HL-60/S4 (cell line): ENCODE data around the gene PRKAR1A.

ENCODE experiments used
- in situ Hi-C: fragments of 300-500 bp; cut with MboI; formaldehyde crosslinking; loops from 2 replicates; pipeline ENCODE4 v1.14.3; 2022; ENCODE audit warnings: low sequenced_read_pairs

The PRKAR1A gene

DNA sequence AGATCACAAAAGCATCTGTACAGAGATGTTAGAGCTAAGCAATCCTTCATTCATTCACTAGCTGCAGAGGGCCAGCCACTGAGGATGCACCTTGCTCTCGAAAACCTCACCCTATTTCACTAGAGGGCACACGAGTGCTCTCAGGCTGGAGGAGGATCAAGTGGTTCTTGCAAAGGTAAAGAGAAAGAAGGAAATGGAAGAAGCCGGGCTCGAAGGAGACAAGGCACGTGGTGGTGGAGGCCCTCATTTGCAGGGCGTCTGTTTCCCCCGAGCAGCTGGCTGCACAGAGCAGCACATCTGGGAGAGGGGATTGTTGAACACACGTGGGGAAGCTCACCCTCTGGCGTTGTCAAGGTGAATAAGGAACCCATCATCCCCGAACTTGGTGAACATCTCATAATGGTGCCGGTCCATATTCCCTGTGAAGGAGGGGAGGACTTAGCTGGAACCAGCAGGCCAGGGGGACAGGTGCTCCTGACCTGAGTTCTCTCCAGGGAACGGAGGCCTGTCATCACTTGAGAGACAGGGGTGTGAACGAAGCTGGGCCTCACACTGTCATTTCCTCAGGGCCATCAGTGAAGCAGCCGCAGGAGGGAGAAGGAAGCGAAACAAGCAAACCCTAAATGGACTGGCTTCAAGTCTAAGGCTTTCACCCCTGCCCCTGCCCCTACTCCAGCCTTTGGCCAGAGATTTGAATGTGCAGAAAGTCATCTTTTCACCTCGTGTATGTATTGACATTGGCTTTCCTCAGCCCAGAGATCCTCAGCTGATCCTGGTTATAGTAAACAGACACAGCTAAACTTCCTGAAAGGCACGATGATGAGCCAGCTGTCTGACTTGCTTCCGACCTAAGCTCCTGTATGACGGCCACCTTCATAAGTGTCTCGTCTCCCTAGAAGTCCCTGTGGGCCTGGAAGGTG is 27.6 kb downstream of the PRKAR1A start:
- in situ Hi-C loops, result no loop called here

DNA sequence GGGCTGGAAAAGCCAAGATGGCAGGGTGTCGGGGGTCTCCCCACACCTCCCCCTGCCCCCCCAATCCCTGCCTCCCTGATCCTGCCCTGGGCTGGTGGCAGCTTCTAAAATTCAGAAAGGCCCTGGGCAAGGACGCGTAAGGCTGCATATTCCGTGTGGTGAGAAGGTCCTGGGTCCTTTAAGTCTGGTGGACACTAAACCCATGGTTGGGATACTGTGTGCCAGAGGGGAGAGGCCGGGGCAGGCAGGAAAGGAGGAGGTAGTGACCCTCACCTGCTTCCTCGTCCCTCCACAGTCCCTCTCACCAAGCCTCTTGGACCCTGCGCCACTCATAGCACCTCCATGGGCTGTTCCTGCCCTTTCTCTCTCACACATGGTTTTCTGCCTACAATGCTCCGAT is 28.8 kb downstream of the PRKAR1A start:
- in situ Hi-C loops, result no loop called here

DNA sequence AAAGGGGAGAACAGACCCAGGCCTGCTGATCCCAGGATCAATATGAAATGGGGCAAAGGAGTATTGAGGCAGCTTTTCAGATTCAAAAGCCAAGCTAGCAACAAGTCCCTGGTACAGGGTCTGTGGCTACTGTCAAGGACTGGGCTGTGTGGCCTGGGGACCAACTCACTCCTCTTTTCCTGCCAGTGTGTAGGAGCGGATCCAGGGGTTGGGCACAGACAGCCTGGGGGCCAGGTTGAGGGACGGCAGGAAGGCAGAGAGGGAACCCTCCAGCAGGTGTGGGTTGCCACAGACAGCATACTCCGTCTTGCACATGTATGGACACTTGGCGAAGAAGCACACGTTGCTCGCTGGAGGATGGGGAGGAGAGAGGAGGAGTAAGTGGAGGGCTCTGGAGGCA is 29.6 kb downstream of the PRKAR1A start:
- in situ Hi-C loops, result no loop called here

DNA sequence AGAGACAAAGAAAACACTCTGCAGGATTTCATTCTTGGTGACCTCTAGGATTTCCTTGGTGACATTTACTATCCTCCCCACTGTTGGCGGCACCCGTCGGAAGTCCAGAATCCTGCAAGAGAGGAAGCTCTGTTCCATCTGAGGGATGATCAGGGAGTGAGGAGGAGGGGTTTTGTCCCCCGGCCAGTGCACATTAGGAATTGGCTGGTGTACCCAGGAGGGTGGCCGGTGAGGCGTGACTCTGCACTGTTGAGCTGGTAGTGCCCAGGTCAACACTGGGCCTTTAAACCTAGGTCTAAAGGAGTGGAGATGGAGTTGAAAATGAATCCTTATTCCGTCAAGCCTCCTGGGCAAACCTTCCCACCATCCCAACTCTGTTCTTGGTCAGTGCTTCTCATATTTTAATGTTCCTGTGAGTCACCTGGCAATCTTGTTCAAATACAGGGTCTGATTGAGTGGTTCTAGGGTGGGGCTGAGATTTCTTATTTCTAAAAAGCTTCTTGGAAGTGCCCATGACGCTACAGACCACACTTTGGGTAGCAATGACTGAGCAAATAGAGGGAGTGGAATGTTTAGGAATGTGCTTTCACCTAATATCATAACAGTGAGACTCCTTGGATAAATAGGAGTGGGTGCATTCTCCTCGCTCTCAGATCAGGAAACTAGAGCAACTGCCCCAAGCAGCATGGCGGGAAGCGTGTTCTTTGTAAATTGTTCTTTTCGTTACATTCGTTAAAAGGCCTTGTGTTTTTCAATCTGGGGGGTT is 30.7 kb downstream of the PRKAR1A start:
- in situ Hi-C loops, result no loop called here

DNA sequence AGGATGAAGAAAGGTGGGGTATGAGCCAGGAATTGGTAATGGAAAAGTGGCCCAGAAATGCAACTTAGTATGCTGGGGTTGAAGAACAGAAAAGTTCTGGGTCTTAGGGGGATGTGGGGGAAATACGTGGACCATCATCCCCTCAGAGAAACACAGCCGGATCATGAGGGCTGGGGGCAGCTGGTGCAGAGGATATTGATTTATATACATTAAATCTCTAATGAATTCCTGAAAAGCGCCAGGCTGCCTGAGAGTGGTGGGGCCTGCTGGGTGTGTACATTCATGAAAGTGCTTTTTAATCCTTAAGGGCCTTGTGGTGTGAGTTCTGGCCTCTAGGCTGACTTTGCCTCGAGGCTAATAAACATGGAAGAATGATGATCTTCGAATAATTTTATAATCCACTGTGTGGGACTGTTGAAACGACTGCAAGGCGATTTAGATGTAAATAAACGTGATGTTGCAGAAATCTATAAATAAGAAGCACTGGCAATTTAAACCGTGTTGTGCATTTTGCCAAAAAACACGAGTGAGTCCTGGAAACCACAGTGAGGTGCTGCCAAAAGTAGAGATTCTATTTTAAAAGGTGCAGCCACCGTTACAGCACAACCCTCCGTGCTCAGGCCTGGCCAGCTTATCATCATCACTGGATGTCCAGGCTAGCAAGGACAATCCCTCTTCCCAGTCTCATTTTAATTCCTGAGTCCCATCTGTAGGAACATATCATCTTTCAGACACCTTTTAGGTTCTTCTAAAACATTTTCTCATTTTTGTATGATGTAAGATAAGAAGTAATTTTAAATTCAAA is 32.1 kb downstream of the PRKAR1A start:
- in situ Hi-C loops, result no loop called here

DNA sequence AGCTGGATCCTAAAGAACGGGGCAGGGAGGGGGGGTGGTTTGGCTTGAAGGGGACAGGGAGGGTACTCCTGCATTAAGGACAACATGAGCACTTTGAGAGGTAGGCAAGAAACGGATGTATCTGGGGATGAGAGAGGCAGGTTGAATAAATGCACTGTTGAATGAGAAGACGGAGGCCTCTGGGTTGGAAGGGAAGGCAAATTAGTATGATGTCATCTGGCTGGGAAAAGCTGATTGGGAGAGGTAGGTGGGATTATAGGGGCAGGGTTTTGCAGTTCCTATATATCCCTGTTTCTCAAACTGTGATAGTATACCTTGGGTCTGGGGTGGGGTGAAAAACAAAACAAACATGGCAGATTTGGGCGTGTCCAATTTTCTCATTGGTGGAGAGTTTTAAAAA is 44.3 kb downstream of the PRKAR1A start:
- in situ Hi-C loops, result no loop called here

DNA sequence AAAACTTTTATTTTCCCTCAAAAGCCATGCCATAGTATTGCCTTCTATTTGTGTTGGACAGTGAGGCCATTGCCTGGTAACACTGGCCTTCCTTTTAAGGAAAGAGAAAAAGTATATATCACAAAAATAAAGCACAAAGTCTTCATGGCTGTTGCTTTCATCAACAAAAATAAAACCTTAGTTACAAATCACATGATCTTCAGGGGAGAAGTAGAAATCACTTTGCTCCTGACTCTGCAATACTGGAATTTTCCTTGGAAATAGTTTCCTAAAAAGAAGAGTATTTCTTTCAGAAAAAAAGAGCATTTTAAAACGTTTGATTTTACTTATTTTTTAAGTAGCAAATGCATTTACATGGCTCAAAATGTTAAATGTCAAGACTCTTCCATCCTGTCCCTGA is 47.1 kb downstream of the PRKAR1A start:
- in situ Hi-C loops, result no loop called here

- in situ Hi-C loops, result no loop called here
Observed at GRCh38 chr17:68560966-68561720, 48.9 kb downstream of the PRKAR1A start.

DNA sequence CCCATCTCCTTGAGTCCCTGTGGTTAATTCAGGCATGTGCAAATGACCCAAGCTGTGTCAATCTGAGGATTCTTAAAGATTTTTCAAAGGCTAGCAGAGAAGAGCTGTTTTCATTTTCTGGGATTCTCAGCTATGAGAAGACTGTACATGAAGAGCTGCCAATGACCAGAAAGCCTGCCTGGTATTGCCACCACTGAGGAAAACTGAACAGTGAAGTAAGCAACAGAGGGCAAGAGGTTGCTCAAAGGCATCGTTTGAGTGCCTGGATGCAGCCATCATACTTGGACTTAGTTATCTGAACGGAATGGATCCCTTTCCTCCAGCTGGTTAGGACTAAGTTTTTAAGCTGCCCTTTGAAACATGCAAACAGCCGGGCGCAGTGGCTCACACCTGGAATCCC is 50.5 kb downstream of the PRKAR1A start:
- in situ Hi-C loops, result no loop called here

DNA sequence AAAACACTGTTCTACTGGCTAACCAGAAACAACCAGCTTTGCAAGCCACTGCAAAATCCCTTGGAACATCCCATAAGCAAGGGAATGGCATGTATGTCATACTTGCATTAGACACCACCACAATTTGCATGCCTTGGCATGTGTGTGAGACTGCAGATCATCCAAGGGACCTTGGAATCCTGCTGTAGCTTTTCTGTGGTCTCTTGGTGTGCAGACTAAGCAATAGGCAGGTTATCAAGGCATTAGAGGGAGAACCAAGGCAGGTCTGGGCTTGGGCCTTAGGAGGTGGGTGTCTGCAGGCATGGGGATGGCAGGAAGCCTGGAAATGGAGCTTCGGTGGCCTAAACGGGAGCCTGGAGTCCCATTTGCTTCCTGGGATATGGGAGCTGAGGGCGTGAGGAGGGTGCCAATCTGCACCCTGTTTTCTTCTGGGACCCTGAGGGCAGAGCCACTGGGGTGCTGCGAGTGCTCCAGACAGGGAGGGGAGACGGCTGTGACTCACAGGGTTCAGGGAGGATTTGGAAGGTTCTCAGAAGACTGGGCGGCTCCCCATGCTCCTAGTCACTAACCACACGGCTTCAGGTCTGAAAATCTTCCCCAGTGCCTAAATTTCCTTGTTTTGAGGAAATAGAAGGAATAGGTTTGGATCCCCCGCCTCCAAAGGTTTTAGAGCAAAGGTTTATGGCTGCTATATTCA is 52.3 kb downstream of the PRKAR1A start:
- in situ Hi-C loops, result no loop called here

DNA sequence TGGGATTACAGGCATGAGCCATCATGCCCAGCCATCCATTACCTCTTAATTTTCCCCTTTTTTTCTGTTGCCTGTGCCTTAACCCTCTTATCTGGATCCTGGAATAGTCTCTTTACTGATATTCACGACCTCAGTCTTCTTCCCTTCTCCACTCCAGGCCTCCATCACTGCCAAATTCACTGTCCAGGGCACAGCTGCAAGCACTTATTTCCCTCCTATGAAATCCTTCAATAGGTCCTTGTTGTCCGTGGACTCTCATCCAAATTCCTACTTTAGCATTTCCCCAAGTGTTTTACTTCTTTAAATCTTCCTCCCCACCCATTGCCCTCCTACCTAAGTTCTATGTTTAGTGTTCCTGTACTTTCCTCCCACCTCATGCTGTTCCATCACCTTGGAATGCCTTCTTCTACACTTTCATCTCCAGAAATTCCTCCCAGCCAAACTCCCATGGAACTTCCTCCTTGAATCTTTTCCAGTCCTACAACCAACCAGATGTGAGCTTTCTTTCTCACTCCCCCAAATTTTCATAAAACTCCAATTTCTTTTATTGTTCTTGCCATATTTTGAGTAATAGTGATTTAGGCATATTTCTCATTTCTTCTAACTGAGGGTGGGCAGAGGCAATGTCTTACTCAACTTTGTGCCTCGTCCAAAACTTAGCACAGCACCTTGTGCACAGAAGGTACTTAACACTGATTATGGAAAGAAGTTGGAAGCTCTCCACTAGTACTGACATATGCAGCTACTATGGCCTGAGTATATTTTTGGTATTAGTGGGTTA is 53.6 kb downstream of the PRKAR1A start:
- in situ Hi-C loops, result no loop called here

DNA sequence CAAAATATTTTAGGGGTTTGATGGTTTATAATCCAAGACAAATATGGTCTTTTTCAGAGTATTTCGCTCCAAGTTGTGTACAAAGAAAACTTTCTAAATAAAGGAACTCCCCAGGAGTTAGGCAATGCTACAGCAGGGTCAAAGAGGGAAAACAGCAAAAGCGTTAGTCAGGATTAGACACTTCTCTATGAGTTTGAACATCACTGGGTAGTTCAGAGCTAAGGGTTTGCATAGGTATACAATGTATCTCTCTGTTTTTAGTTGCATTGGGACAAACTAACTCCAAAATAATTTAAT is 54.2 kb downstream of the PRKAR1A start:
- in situ Hi-C loops, result no loop called here

DNA sequence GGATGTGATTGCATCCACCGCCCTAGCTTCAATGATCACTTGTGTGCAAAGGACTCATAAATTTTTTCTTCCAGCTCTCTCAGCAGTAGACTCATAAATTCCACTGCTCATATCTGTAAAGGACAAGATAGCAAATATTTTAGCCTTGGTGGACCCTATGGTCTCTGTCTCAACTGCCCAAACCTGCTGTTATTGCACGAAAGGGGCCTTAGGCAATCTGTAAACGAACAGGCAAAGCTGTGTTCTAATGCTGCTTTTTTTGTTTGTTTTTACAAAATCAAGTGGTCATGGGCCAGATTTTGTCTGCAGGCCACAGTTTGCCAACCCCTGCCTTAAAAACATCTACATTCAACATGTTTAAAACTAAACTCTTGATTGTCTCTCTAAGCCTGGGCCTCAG is 54.8 kb downstream of the PRKAR1A start:
- in situ Hi-C loops, result no loop called here

DNA sequence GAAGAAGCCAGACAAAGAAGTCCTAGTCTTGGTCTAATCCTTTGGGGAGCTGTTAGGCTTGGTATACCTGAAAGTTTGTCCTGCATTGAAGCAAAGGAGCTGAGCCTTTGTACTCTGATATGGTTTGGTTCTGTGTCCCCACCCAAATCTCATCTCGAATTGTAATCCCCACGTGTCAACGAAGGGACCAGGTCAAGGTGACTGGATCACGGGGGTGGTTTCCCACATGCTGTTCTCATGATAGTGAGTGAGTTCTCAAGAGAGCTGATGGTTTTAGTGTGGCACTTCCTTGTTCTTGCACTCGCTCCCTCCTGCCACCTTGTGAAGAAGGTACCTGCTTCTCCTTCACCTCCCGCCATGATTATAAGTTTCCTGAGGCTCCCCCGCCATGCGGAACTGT is 55.4 kb downstream of the PRKAR1A start:
- in situ Hi-C loops, result no loop called here

- in situ Hi-C loops, result no loop called here
Observed at GRCh38 chr17:68568581-68568980, 56.4 kb downstream of the PRKAR1A start.

DNA sequence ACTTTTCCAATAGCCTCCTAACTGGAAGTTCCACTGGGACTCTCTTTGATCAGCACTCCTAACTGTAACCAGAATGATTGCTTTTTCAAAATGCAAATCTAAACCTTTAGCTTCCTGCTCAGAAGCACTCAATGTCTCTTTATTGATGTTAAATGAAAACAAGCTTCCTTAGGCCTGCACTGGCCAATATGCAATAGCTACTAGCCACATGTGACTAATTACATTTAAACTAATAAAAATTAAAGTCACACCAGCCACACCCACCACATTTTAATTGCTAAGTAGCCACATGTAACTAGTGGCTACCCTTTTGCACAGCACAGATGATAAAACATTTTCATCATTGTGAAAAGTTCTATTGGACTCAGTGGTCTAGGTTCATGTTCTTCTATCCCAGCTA is 57.1 kb downstream of the PRKAR1A start:
- in situ Hi-C loops, result no loop called here

GRCh38 chr17:68570526-68570925 is 58.3 kb downstream of the PRKAR1A start:
- in situ Hi-C loops, result no loop called here

GRCh38 chr17:68572138-68572842 is 60.1 kb downstream of the PRKAR1A start:
- in situ Hi-C loops, result no loop called here

- in situ Hi-C loops, result no loop called here
Observed at GRCh38 chr17:68573338-68573737, 61.1 kb downstream of the PRKAR1A start.
